ENCODE measurements around the gene ADAMTS18. TPM values are rescaled to one million over a fixed set of nuclear protein-coding genes. Genes with fewer than 3 reads are reported as not detected.

Gene ADAMTS18
- total RNA-seq, 6 donors from 2014 or later = 0.13 TPM; not detected in 5

GRCh38 chr16:77393955-77394354 is 40.9 kb downstream of the ADAMTS18 start:
- H3K4me1 ChIP-seq = no peaks in the 10 kb centered on the region
- H3K36me3 ChIP-seq = no peaks in the 10 kb centered on the region
- H3K4me3 ChIP-seq = no peak overlapping the region
- H3K27ac ChIP-seq = no peak overlapping the region
- no peaks in the 10 kb centered on the region for H3K27me3 ChIP-seq
- DNase-seq (no peak), ATAC-seq (ENCODE audit: low FRiP score in 2 of 2) (no peak)
- WGBS, 2 donors = 80 to 84% methylated on average over 1 of the region's 1 CpG
- no peak for TF ChIP-seq POLR2A (IDR thresholded peaks at IDR 0.05)
- no peak for TF ChIP-seq CTCF (IDR thresholded peaks at IDR 0.05)
- TF ChIP-seq POLR2AphosphoS5 (IDR thresholded peaks at IDR 0.05) = no peak
- no peak for TF ChIP-seq EP300 (IDR thresholded peaks at IDR 0.05)
- H3K9me3 ChIP-seq = no peaks in the 10 kb centered on the region

DNA sequence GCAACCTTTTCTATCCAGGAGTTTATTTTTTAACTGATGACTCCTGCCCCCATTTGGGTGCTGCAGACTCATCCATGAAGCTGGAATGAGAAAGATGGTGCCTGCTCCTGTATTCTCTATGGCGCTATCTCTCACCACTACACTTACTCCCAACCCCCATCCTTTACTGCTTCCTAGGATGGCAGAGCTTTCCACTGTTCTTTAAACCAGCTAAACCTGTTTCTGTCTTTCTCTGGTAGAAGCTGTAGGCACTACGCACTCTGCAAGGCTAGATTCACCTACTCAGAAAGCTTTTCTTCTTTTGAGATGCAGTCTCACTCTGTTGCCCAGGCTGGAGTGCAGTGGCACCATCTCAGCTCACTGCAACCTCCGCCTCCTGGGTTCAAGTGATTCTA is 47.0 kb downstream of the ADAMTS18 start:
- 69 to 79% methylated on average over 3 of the region's 3 CpGs for WGBS, 2 donors
- no peaks in the 10 kb centered on the region for H3K9me3 ChIP-seq
- no peaks in the 10 kb centered on the region for H3K27me3 ChIP-seq
- ATAC-seq (ENCODE audit: low FRiP score in 2 of 2) (no peak), DNase-seq (no peak)
- no peak overlapping the region for H3K27ac ChIP-seq
- TF ChIP-seq CTCF (IDR thresholded peaks at IDR 0.05) (no peak), POLR2AphosphoS5 (IDR thresholded peaks at IDR 0.05) (no peak), EP300 (IDR thresholded peaks at IDR 0.05) (no peak), POLR2A (IDR thresholded peaks at IDR 0.05) (no peak)
- H3K4me1 ChIP-seq = no peaks in the 10 kb centered on the region
- H3K4me3 ChIP-seq = no peak overlapping the region
- no peaks in the 10 kb centered on the region for H3K36me3 ChIP-seq

- TF ChIP-seq POLR2AphosphoS5 (IDR thresholded peaks at IDR 0.05) (no peak), CTCF (IDR thresholded peaks at IDR 0.05) (no peak), EP300 (IDR thresholded peaks at IDR 0.05) (no peak), POLR2A (IDR thresholded peaks at IDR 0.05) (no peak)
- no peak overlapping the region for H3K4me3 ChIP-seq
- H3K4me1 ChIP-seq = no peaks in the 10 kb centered on the region
- DNase-seq = no peak
- 60 to 61% methylated on average over 9 of the region's 9 CpGs for WGBS, 2 donors
- H3K27me3 ChIP-seq = no peaks in the 10 kb centered on the region
- H3K9me3 ChIP-seq = no peaks in the 10 kb centered on the region
- no peaks in the 10 kb centered on the region for H3K36me3 ChIP-seq
- H3K27ac ChIP-seq = no peak overlapping the region
- ATAC-seq (ENCODE audit: low FRiP score in 2 of 2) = no peak
These were observed 47.7 kb downstream of the ADAMTS18 start for GRCh38 chr16:77386831-77387814.

- WGBS, 2 donors = 62 to 68% methylated on average over 3 of the region's 3 CpGs
- Histone ChIP-seq H3K36me3 (no peaks in the 10 kb centered on the region), H3K4me3 (no peak overlapping the region), H3K27ac (no peak overlapping the region), H3K27me3 (no peaks in the 10 kb centered on the region), H3K9me3 (no peaks in the 10 kb centered on the region), H3K4me1 (no peaks in the 10 kb centered on the region)
- no peak for ATAC-seq (ENCODE audit: low FRiP score in 2 of 2)
- TF ChIP-seq POLR2AphosphoS5 (IDR thresholded peaks at IDR 0.05) = no peak
- TF ChIP-seq CTCF (IDR thresholded peaks at IDR 0.05) = no peak
- TF ChIP-seq POLR2A (IDR thresholded peaks at IDR 0.05) = no peak
- no peak for TF ChIP-seq EP300 (IDR thresholded peaks at IDR 0.05)
- DNase-seq = no peak
These were observed 49.4 kb downstream of the ADAMTS18 start for GRCh38 chr16:77385481-77385880.
